ENCODE results near the gene P3H1.

Gene P3H1

DNA sequence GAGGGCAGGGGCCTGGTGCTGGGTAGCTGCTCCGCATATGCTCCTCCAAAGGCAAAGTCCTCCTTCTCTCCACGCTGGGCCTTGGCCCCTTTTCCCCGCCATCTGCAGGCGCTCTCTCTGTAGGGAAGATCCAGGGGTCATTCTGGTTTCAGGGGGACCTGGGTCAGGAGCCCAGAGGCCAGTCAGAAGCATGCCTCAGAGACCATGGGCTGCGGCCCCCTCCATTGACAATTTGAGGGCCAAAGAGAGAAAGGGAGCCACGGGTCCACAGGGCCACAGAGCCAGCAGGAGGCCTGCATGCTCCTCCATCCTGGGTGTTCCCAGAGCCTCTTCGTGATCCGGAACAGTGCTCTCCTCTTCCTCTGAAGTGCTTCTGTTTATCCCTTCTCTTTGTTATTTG, 24.7 kb downstream of the P3H1 start:
- no peak for DNase-seq (ENCODE audit: low read depth)
- no peak for TF ChIP-seq CTCF (IDR thresholded peaks at IDR 0.05; ENCODE audit: low read depth, low read length)
- no peak for TF ChIP-seq MAX (IDR thresholded peaks at IDR 0.05; ENCODE audit: low read depth, low read length)
- TF ChIP-seq POLR2A (IDR thresholded peaks at IDR 0.05; ENCODE audit: extremely low read depth, insufficient read length): no peak
- TF ChIP-seq MYC (IDR thresholded peaks at IDR 0.05; ENCODE audit: low read depth, low read length): no peak

GRCh38 chr1:42741706-42742105, 25.1 kb downstream of the P3H1 start:
- DNase-seq (ENCODE audit: low read depth): no peak
- no peak overlapping the region for H3K4me3 ChIP-seq (ENCODE audit: low read depth, low read length)
- TF ChIP-seq POLR2A (IDR thresholded peaks at IDR 0.05; ENCODE audit: extremely low read depth, insufficient read length) (no peak), MAX (IDR thresholded peaks at IDR 0.05; ENCODE audit: low read depth, low read length) (no peak), CTCF (IDR thresholded peaks at IDR 0.05; ENCODE audit: low read depth, low read length) (no peak), MYC (IDR thresholded peaks at IDR 0.05; ENCODE audit: low read depth, low read length) (no peak)

More for the DNA sequence above, 24.7 kb downstream of the P3H1 start:
- H3K4me3 ChIP-seq (ENCODE audit: low read depth, low read length): no peak overlapping the region

- TF ChIP-seq CTCF (IDR thresholded peaks at IDR 0.05; ENCODE audit: low read depth, low read length): no peak
- no peak for TF ChIP-seq MYC (IDR thresholded peaks at IDR 0.05; ENCODE audit: low read depth, low read length)
- TF ChIP-seq POLR2A (IDR thresholded peaks at IDR 0.05; ENCODE audit: extremely low read depth, insufficient read length): no peak
- TF ChIP-seq MAX (IDR thresholded peaks at IDR 0.05; ENCODE audit: low read depth, low read length): no peak
- H3K4me3 ChIP-seq (ENCODE audit: low read depth, low read length): no peak overlapping the region
- DNase-seq (ENCODE audit: low read depth): no peak
Measured at GRCh38 chr1:42740851-42741580, 25.8 kb downstream of the P3H1 start.

GRCh38 chr1:42739753-42740700, 26.8 kb downstream of the P3H1 start, which contains the start of gene CLDN19:
TSS of gene CLDN19 (minus strand) at chr1:42740236. CDS start at chr1:42740063, 173 bp downstream.
- no peak within 1 kb of the TSS for H3K4me3 ChIP-seq (ENCODE audit: low read depth, low read length)
- TF ChIP-seq CTCF (IDR thresholded peaks at IDR 0.05; ENCODE audit: low read depth, low read length) (no peak), POLR2A (IDR thresholded peaks at IDR 0.05; ENCODE audit: extremely low read depth, insufficient read length) (no peak), MAX (IDR thresholded peaks at IDR 0.05; ENCODE audit: low read depth, low read length) (no peak), MYC (IDR thresholded peaks at IDR 0.05; ENCODE audit: low read depth, low read length) (no peak)
- no peak for DNase-seq (ENCODE audit: low read depth)

DNA sequence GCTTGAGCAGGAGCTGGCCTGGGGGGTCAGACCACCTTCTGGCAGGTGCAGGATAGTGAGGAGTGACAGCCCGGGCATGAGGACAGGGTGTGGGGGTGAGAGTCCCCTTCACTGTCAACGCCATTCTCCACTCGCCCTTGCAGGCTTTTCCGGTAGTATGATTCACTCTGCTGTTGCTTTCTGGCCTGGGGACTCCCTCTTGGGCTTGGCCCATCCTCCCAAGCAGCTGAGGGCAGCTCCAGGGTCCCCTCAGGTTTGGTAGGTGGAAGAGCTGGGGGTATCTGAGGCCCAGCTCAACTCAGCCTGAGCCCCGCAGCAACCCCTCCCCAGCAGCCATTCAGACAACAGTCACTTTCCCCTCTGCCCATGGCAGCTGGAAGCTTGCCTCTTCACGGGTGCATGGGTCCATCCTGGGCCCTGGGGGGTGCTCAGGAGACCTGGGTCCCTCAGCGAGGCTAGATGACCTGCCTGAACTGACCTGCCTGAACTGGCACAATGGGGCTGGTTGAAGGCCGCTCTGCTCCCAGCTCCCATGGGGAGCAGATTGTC, 28.1 kb downstream of the P3H1 start:
- no peak overlapping the region for H3K4me3 ChIP-seq (ENCODE audit: low read depth, low read length)
- no peak for TF ChIP-seq MYC (IDR thresholded peaks at IDR 0.05; ENCODE audit: low read depth, low read length)

More for the DNA sequence above, 28.1 kb downstream of the P3H1 start:
- DNase-seq (ENCODE audit: low read depth): no peak

All from NB4 (cell line).